Activated effector memory CD4-positive, alpha-beta T cell treated with Interleukin-2 at 50 U/mL for 16 hours (primary cell): ENCODE measurements around the gene WASHC4.
"Not testable (repeated sequence)": the region's sequence is repeated elsewhere in the genome, so short reads cannot be mapped to it uniquely, and the experiment has no call there.

Source experiments
- DNase-seq: peaks from one replicate; pipeline ENCODE4 v3.0.0-alpha.2; 2020

Gene WASHC4

GRCh38 chr12:105171691-105172436, 64.3 kb downstream of the WASHC4 start:
- no peak for DNase-seq

- no peak for DNase-seq
Measured at GRCh38 chr12:105175397-105175990, 68.0 kb downstream of the WASHC4 start.

- no peak for DNase-seq
Measured at GRCh38 chr12:105177208-105177607, 69.7 kb downstream of the WASHC4 start.

- DNase-seq: not testable (repeated sequence)
Measured at GRCh38 chr12:105179114-105179513, 71.6 kb downstream of the WASHC4 start.

GRCh38 chr12:105183406-105183805, 75.9 kb downstream of the WASHC4 start:
- not testable (repeated sequence) for DNase-seq

GRCh38 chr12:105183976-105184375, 76.4 kb downstream of the WASHC4 start:
- not testable (repeated sequence) for DNase-seq

GRCh38 chr12:105189293-105189692, 81.8 kb downstream of the WASHC4 start:
- no peak for DNase-seq

GRCh38 chr12:105190530-105190929, 83.0 kb downstream of the WASHC4 start:
- no peak for DNase-seq

GRCh38 chr12:105192624-105193225, 85.2 kb downstream of the WASHC4 start:
- no peak for DNase-seq

- DNase-seq: no peak
Measured at GRCh38 chr12:105194947-105195346, 87.4 kb downstream of the WASHC4 start.

GRCh38 chr12:105196090-105196489, 88.6 kb downstream of the WASHC4 start:
- no peak for DNase-seq

- no peak for DNase-seq
Measured at GRCh38 chr12:105198961-105199360, 91.4 kb downstream of the WASHC4 start.

GRCh38 chr12:105200385-105200784, 92.9 kb downstream of the WASHC4 start:
- no peak for DNase-seq

- no peak for DNase-seq
Measured at GRCh38 chr12:105201299-105201698, 93.8 kb downstream of the WASHC4 start.

- no peak for DNase-seq
Measured at GRCh38 chr12:105202202-105202601, 94.7 kb downstream of the WASHC4 start.

- no peak for DNase-seq
Measured at GRCh38 chr12:105204127-105204526, 96.6 kb downstream of the WASHC4 start.

GRCh38 chr12:105204916-105205315, 97.4 kb downstream of the WASHC4 start:
- no peak for DNase-seq

GRCh38 chr12:105205322-105206048, 98.0 kb downstream of the WASHC4 start:
- DNase-seq: no peak

GRCh38 chr12:105206686-105207374, 99.3 kb downstream of the WASHC4 start:
- no peak for DNase-seq

- DNase-seq: no peak
Measured at GRCh38 chr12:105209091-105209490, 101.6 kb downstream of the WASHC4 start.

GRCh38 chr12:105212438-105212837, 104.9 kb downstream of the WASHC4 start:
- no peak for DNase-seq

GRCh38 chr12:105214148-105214547, 106.6 kb downstream of the WASHC4 start:
- no peak for DNase-seq
